Left hindlimb (tissue), 1 donor: ENCODE measurements around the gene RFT1.
"Not testable (repeated sequence)": the region's sequence is repeated elsewhere in the genome, so short reads cannot be mapped to it uniquely, and the experiment has no call there.

ENCODE experiments used
- DNase-seq: peaks from one replicate; pipeline ENCODE4 v3.0.0-alpha.2; 2018

Gene RFT1

GRCh38 chr3:53163444-53164387 is 33.5 kb upstream of the RFT1 start:
- DNase-seq, result no peak

GRCh38 chr3:53162672-53163443 is 32.6 kb upstream of the RFT1 start:
- no peak for DNase-seq

- DNase-seq, result no peak
Measured at GRCh38 chr3:53161820-53162671, 31.8 kb upstream of the RFT1 start.

GRCh38 chr3:53161450-53161819 is 31.2 kb upstream of the RFT1 start:
- DNase-seq, result no peak

- peak; percentile 89 for DNase-seq
Measured at GRCh38 chr3:53160660-53161449, 30.6 kb upstream of the RFT1 start, which contains the start of gene PRKCD. PRKCD (plus strand) TSS chr3:53161209; CDS start chr3:53178423, 17,214 bp downstream.

- DNase-seq, result no peak
Measured at GRCh38 chr3:53160061-53160659, 29.9 kb upstream of the RFT1 start.

GRCh38 chr3:53159156-53160060 is 29.2 kb upstream of the RFT1 start:
- no peak for DNase-seq

- no peak for DNase-seq
Measured at GRCh38 chr3:53158765-53159155, 28.5 kb upstream of the RFT1 start.

GRCh38 chr3:53157974-53158580 is 27.8 kb upstream of the RFT1 start:
- no peak for DNase-seq

- DNase-seq, result no peak
Measured at GRCh38 chr3:53156368-53156834, 26.2 kb upstream of the RFT1 start.

GRCh38 chr3:53155760-53156159 is 25.5 kb upstream of the RFT1 start:
- DNase-seq, result no peak

GRCh38 chr3:53154881-53155285 is 24.6 kb upstream of the RFT1 start:
- peak; percentile 69 for DNase-seq

- no peak for DNase-seq
Measured at GRCh38 chr3:53153980-53154379, 23.7 kb upstream of the RFT1 start.

- DNase-seq, result no peak
Measured at GRCh38 chr3:53153264-53153823, 23.1 kb upstream of the RFT1 start.

- no peak for DNase-seq
Measured at GRCh38 chr3:53151870-53152660, 21.8 kb upstream of the RFT1 start.

- no peak for DNase-seq
Measured at GRCh38 chr3:53151465-53151864, 21.2 kb upstream of the RFT1 start.

GRCh38 chr3:53151086-53151438 is 20.8 kb upstream of the RFT1 start:
- not testable (repeated sequence) for DNase-seq

GRCh38 chr3:53150247-53151085 is 20.2 kb upstream of the RFT1 start:
- no peak for DNase-seq
